Superior temporal gyrus (tissue), 1 donor: ENCODE data around the gene TRIM64.
"Not testable (repeated sequence)": the region's sequence is repeated elsewhere in the genome, so short reads cannot be mapped to it uniquely, and the experiment has no call there.

Experiments used
- DNase-seq: peaks from one replicate; pipeline ENCODE4 v3.0.0-alpha.2; 2016; ENCODE audit errors: extremely low spot score

The TRIM64 gene

DNA sequence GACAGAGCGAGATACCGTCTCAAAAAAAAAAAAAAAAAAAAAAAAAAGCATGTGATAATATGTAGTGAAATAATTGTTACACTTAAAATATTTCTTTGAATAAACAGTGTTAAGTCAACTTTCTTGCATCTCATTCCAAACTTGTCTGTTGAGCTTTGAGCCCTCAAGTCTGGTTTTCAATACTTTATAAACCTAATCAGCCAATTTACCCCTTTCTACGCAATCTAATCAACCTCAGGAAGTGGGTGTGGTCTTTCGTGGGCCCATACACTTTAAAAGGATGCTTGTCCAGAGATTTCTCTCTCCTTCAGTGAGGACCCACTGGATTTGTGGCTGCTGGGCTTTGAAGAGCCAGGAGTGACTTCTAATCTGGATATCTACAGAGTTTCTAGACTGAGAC lies at the start of gene TRIM64:
Gene TRIM64 (plus strand): TSS at position 301 of the 400 bp plus-strand sequence. CDS start 2,467 bp downstream, outside the sequence.
- not testable (repeated sequence) for DNase-seq

- DNase-seq: no peak
Observed at GRCh38 chr11:89922195-89922660, 43.6 kb upstream of the TRIM64 start, which contains the start of gene TRIM49D1. TSS of gene TRIM49D1 (minus strand) at chr11:89922245. CDS start at chr11:89917710, 4,535 bp downstream.

- not testable (repeated sequence) for DNase-seq
Observed at GRCh38 chr11:89923764-89924163, 42.1 kb upstream of the TRIM64 start, which contains the start of gene TRIM49D2. TSS of gene TRIM49D2 (plus strand) at chr11:89924064. CDS start at chr11:89926762, 2,698 bp downstream.

DNA sequence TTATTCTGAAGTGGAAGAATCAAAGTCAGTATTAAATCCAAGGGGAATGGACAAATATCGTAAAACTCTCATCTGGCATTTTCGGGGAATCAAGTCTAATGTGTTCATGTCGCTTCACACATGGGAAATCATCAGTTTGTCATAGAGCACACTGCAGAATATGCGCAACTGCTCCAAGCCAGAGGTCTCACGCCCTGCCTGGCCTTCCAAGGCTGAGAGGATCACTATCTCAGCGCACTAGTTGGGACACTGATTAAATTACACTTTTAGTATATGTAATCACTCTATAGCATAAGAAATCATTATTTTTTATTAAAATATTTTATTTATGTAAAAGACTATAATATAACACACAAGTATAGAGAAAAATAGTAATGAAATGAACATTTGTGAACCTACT lies 5.0 kb upstream of the TRIM64 start:
- not testable (repeated sequence) for DNase-seq
